Activated CD8-positive, alpha-beta memory T cell treated with anti-CD3 and anti-CD28 coated beads for 4 hours (primary cell): ENCODE measurements around the gene SRP9.

Source experiments
- DNase-seq, 2 donors: peaks; one replicate each; pipeline ENCODE4 v3.0.0-alpha.2; 2020; ENCODE audit warnings: low read depth in 2 of 2

SRP9 gene

GRCh38 chr1:225838793-225839192 is 61.2 kb downstream of the SRP9 start:
- no peak for DNase-seq
